HG02588 (cell line): Measurements from ENCODE around the gene ACVR2B.

Experiments
- ATAC-seq: cut with Tn5 transposase; IDR thresholded peaks from one replicate; pipeline ENCODE4 v1.9.1; 2021; ENCODE audit warnings: mild to moderate bottlenecking, moderate library complexity; ENCODE audit not compliant: unreplicated experiment

ACVR2B gene

DNA sequence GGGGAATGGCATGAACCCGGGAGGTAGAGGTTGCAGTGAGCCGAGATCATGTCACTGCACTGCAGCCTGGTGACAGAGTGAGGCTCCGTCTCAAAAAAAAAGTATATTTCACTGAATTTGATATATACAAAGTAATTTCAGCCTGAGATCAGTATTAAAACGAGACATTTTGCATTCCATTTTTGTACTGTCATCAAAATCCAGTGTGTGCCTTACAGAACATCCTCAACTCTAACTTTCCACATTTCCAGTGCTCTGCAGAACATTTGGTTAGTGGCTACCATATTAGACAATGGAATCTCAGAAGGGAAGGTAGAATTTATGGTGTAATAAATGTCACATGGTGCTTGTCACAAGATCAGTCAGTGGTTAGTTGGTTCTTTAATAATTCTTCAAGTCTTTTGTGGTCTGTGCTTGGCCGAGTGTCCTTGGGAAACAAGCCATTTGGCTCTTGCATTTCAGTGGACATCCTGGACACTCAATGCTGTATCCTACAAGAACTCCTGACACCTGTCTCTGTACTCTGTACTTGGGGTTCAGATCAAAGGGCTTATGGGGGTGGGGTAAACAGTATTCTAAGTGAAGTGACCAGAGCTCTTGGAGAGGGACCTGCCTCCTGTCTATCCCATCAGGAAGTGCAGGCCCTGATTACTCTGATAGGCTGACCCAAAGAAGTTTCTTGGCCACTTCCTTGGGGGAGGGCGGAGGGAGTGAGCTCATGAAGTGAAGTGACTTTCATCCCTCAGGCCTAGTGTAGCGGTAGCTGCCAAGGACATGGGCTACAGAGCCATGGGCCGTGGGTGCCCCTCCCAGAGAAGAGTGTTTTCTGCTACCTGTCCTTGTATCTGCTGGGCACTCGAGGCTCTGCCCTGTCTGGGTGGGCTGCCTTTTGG is 3.7 kb downstream of the ACVR2B start:
- no peak for ATAC-seq

DNA sequence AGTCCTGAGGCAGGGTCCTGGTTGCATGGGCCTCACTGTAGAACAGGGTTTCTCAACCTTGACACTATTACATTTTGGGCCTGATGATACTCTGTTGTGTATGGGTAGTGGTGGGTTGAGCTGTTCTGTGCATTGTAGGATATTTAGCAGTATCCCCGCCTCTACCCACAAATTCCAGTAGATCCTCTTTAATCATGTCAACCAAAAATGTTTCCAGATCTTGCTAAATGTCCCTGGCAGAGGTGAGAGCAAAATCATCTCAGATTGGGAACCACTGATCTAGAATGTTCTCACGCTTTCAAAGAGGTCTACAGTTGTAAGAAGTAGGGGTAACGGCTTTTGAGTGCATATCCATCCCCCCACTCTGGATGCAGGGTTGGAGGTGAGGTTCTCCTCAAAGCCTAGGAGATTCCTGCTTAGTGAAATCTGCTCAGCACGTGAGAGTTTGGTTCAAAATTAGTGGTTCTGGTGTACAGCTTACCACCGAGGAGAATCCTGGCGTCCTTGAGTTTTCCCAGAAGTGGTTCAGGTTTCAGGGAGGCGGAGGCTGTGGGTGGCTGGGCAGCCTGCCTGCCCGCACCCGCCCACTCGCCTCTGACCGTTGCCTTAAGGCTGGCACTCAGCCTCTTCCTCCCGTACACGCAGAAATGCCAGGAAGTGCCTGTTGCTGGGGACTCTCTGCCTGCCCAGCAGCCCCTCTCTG is 5.3 kb downstream of the ACVR2B start:
- ATAC-seq = no peak

DNA sequence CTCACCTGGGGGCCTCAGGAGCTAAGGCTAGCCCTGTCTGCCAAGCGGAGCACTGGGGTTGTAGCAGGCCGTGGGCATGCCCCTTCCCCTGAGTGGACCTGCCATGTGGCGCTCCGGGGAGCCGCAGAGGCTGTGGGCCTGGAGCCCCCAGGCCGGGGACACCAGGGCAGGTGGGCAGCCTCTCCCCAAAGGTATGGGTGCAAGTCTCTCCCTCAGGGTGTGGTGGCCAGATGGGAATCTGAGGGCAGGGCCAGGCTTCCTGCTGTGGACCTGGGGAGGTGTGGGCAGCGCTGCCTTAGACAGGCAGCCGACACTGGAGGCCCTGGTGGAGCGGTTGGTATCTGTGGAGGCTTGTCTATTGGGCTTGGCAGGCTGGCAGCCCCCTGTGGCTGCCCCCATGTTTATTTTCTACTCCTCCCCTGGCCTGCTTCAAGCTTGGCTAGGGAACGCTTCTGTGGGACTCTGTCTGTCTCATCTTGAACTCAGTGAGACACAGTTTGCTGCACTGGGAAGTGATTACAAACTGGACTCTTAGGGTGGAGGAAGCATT is 5.9 kb downstream of the ACVR2B start:
- no peak for ATAC-seq

DNA sequence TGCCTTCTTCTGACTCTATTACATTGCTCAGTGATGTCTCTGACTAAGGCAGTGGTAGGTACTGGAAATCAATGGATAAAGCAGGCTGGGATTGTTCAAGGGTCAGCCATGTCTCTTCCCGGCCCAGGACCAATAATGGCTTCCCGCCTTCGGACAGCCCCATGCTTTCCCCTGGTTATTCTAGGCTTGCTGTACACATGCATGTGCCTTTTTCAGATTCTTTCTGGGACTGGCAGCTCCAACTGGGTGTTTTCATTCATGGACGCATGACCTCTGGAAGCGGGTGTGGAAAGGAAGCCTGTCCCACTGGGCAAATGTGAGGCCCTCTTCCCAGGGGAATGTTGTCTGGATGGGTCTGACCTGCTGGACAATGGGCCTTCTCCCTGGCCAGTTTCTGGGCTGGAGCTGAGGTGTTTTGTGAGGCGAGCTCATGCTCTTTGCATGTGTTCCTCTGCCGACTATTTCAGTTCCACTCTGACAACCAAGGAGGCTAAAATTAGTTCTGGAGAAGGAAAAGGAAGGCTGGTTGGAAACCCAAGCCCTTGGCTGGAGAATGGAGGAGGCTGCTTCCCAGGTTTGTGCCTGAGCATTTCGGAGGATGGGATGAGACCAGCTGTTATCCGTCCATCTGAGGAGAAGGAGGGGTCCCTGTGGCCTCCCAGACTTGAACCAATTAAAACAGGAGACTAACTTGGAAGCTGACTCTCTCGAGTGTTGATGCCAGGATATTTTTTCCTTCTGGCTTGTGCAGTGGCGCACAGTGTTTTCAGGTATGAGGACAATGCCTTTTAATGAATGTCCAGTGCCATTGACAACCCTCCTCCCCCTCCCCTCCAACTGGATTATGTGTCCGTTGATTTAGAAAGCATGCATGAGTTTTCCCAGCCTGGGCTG is 6.9 kb downstream of the ACVR2B start:
- ATAC-seq = no peak

DNA sequence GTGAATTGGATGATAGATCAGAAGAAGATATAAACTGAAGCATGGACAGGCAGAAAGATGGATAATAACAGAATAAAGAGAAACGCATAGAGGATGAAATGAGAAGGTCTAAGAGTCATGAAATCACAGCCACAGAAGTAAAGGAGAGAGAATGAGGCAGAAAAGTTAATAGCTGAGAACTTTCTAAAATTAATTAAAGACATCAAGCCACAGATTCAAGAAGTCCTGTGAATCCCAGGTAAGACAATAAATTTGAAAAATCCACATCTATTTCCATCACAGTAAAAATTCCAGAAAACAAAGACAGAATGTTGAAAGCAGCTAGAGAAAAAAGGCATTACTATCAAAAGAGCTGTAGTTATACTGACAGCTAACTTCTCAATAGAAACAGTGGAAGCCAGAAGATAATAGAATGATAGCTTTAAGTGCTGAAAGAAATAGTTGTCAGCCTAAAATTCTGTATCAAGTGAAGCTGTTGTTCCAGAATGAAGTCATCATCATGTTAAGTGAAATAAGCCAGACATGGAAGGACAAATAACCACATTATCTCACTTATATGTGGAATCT is 12.0 kb downstream of the ACVR2B start:
- ATAC-seq = no peak

DNA sequence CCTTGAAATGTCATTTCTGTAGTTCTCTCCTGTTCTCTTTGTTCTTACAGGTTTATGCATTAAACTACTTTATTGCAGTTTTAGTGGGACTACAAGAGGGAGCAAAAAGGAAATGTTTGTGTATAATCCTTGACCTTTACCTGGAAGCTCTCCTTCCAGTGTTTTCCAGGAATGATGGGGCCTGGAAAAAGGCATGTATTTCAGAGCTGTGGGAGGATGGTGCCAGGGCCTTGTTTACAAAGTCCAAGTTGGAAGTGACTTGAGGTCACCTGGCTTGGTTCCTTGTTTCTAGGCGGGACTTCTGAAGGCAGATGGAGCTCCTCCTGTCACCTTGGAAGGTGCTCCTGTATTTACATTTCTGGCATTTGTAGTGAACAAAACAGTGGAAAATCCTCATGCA is 15.1 kb downstream of the ACVR2B start:
- no peak for ATAC-seq

DNA sequence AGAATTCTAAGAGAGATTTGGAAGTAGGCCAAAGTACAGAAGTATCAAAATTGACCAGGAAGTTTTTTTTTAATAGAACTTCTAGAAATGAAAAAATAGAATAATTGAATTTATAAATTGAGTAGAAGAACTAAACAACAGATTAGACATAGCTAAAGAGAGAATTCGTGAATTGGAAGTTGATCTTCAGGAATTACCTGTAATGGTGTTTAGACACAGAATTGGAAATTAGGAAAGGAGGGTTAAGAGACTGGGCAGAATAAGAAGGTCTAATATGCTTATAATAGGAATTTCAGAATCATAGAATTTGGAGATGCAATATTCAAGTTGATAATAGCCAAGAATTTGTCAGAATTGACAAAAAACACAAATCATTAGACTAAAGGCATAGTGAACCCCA is 16.2 kb downstream of the ACVR2B start:
- no peak for ATAC-seq

DNA sequence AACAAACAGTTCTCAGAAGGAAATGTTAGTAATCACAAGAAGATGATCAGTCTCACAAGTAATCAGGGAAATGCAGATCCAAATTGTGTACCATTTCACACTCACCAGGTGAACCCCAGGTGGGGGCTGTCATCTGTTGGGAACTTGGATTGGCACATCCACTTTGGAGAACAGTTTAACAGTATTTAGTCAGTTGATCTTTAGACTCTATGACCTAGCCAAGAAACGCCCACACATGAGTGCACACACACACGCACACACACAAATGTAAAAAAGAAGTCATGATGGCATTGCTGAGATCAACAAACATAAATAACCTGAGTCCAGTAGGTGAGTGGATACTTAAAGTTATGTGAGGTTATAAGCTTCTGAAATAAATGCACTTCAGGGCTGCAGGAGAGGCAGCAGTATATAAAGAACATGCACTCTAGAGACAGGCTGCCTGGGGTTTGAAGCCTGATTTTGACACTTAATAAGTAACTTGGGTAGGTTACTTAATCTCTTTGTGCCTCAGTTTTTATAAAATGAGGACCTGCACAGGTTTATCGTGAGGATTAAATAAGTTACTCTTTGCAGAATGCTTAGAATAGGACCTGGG is 17.7 kb downstream of the ACVR2B start:
- ATAC-seq = no peak

DNA sequence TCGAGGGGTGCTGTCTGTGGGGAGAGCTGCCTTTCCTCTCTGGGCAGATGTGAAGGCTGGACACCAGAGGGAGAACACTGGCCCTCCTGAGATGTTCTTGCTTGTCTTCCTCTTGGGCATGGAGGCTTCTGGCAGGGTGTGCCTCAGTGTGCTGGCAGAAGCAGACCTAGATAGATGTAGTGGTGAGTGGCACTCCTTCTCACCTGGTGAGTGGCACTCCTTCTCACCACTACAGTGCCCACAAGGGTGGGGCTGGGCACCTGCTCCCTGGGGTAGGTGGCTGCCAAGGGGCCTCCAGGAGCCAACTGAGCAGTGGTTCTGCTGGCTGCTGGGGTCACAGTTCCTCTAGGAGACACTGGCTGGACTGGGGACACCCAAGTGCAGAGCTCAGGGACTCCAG is 18.7 kb downstream of the ACVR2B start:
- ATAC-seq = no peak

DNA sequence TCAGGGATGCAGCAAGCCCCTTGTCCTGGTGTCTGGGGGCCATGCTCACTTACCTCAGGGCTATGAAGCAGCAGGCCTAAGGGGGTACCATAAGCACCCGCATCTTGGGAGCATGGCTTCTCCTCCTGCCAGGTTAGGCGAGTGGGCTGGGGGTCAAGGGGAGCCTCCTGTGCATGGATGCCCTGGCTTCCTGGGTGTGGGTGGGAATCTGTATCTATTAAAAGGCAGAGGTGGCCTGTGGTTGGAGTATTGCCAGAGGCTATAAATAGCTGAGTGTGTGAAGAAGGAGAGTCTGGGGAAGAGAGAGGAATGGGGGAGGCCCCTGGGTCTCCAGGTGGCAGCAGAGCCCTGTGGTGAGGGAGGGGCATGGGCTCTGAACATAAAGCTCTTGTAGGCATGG is 19.5 kb downstream of the ACVR2B start:
- ATAC-seq = no peak

DNA sequence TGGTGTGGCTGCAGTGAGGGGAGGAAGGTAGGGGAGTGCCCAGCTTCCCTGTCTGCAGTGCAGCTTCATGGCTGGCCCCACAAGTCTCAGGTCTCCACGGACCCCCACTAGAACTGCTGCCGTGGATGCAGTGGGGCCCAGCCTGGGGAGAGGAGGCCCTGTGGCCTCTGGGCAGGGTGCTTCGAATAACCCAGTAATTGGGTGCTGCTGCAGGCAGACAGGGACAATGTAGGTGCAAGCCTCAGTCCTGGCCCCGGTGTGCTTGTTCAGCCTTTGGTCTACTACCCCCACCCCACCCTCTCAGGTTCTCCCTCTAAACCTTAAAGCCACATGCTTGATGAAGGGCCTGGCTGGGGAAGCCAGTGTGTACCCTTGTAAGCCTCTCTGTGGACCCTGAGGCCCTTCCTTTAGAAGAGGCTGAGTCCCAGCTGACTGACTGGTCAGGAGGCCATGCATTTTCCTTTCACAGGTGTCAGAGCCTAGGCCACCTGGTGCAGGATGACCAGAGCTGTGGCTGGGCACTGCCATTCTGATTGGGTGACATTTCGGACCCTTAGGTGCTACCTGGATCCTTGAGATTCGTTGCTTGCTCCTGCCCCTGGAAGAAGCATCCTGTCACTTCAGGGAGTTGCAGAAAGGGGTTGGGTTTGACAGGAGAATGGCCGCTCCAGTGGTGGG is 21.4 kb downstream of the ACVR2B start:
- ATAC-seq = no peak

DNA sequence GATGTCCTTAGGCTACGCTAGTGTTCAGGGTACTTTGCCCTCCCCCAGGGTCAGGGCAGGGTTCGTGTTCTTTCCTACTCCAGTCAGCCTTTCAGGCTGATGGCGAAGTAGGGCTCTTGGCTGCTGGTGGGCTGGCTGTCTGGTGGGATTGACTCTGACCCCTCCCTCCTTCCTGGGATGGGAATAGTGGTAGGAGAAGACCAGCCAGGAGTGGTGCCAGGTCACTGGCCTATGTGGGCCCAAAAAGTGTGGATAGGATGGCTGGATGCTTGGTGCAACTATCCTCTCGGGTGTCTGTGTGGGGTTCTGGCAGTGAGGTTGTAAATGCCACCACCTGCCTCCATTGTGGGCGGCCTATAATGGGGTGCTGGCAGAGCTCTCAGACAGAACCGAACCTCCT is 22.0 kb downstream of the ACVR2B start:
- ATAC-seq = no peak

DNA sequence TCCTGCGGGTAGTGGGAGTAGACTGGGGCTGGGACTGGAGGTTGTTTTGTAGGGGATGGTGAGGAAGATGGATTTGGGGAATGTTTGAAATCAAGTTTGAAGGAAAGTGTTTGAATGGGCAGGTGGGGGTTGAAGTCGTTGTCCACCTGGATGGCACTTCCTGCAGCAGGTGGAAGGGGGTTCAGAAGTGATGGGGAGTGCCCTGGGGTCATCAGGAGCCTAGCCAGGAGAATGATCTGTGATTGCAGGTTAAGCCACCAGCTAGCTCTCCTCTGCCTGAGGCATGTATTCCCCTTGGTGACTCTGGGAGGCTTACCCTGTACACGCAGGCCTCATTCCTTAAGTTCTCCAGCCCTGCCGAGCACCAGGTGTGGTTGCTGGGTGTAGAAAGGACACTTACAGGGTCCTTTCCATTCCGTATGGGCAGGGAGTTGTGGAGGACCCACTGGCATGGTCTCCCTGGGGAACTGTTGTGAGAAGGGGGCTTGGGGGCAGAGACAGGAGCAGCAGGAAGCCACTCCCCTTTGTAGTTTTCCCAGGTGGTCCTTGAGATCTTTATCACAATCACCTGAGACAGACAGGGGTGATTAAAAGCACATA is 22.6 kb downstream of the ACVR2B start:
- ATAC-seq = no peak

DNA sequence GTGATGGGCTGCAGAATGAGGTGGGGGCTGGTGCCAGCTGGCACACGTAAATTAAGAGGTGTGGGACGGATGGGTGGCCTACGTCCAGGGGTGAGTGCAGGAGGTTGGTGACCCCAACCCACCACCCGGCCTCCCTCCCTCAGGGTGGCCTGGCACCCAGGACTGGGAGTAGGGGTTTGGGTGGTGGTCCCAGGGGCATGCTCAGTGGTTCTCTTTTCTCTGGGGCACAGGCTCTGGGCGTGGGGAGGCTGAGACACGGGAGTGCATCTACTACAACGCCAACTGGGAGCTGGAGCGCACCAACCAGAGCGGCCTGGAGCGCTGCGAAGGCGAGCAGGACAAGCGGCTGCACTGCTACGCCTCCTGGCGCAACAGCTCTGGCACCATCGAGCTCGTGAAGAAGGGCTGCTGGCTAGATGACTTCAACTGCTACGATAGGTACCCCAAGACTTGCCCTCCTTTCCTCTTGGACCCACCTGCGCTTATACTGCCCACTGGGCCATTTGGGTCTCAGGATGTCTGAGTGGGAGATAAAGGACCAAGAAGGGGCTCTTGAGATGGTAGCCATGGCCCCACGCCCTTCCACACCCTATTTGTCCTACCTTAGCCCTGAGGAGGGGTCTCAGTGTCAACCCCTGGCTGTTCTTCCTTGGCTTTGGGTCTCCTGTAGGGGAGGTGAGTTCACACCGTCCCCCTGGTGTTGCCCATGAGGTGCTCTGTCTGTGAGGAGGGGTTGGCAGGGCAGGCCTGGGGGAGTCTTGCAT is 23.5 kb downstream of the ACVR2B start:
- ATAC-seq = no peak

DNA sequence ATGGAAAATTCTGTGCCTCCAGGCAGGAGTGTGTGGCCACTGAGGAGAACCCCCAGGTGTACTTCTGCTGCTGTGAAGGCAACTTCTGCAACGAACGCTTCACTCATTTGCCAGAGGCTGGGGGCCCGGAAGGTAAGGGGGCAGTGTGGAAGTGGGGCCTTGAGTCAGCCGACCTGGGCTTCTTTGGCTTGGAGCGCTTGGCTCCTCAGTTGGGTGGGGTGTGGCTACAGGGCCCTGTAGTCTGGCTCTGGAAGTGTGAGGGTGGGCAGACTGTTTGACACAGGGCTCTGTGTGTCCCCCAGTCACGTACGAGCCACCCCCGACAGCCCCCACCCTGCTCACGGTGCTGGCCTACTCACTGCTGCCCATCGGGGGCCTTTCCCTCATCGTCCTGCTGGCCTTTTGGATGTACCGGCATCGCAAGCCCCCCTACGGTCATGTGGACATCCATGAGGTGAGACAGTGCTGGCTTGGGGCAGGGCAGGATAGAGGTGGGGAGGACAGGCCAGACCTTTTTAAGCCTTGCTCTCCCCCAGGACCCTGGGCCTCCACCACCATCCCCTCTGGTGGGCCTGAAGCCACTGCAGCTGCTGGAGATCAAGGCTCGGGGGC is 24.3 kb downstream of the ACVR2B start:
- ATAC-seq = no peak

DNA sequence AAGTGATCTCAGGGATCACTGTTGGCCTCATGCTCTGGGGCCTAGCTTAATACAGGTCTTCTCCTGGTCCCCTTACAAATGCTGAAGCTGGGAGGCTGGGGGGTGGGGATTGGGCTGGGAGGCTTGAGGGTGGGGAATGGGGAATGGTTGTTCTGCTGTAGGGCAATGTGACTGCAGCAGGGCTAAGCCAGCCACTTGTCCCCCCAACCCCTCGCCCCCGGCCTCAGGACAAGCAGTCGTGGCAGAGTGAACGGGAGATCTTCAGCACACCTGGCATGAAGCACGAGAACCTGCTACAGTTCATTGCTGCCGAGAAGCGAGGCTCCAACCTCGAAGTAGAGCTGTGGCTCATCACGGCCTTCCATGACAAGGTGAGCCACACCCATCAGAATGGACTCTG is 25.2 kb downstream of the ACVR2B start:
- no peak for ATAC-seq

DNA sequence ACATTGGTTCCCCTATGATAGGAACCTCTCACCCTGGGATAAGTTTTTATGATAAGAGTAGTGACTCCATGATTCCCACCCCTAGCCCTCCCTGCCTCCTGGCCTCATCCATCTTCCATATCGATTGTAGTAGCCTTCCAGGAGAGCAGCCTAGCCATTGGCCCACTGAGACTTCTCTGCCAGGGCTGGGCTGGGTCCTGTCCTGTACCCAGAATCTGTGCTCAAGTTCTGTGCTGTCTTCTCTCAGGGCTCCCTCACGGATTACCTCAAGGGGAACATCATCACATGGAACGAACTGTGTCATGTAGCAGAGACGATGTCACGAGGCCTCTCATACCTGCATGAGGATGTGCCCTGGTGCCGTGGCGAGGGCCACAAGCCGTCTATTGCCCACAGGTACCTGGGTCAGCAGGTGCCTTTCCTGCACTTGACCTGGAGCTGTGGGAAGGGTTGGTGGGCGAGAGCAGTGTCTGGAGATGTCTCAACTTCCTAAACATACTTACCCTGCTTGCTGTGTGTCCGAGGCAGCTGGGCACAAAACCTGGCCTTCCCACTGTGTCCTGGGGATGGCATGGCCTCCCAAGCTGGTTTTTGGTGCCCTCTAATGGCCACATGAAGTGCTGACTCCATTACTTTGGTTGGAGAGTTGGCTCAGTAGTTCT is 25.9 kb downstream of the ACVR2B start:
- peak; percentile 71 for ATAC-seq

DNA sequence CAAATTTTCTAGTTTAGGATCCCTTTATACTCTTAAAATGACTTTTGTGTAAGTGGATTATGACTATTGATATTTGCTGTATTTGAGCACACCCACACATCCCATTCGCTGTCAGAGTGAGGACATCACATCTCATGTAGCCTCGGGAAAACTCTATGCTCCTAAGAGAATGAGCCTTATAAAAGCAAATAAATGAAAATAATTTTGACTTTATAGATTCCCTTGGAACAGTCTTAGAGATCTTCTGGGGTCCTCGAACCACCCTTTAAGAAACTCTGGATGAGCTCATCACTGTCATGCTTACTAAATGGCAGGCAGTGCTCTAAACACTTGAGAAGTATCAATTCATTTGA is 26.4 kb downstream of the ACVR2B start:
- ATAC-seq = no peak
